22Rv1 (cell line): Measurements from ENCODE around the gene PSD2.

Experiments
- ZFX ChIP-seq: fragments of 450-650 bp; IDR thresholded peaks from 2 replicates; pipeline ENCODE4 v1.6.1; 2017; ENCODE audit warnings: antibody characterized with exemption, borderline replicate concordance
- TF ChIP-seq, protein P1 (sequence below): fragments of 450-650 bp; IDR thresholded peaks from 2 replicates; pipeline ENCODE4 v1.5.1; 2017; ENCODE audit warnings: mild to moderate bottlenecking

- TF ChIP-seq, protein P1, sequence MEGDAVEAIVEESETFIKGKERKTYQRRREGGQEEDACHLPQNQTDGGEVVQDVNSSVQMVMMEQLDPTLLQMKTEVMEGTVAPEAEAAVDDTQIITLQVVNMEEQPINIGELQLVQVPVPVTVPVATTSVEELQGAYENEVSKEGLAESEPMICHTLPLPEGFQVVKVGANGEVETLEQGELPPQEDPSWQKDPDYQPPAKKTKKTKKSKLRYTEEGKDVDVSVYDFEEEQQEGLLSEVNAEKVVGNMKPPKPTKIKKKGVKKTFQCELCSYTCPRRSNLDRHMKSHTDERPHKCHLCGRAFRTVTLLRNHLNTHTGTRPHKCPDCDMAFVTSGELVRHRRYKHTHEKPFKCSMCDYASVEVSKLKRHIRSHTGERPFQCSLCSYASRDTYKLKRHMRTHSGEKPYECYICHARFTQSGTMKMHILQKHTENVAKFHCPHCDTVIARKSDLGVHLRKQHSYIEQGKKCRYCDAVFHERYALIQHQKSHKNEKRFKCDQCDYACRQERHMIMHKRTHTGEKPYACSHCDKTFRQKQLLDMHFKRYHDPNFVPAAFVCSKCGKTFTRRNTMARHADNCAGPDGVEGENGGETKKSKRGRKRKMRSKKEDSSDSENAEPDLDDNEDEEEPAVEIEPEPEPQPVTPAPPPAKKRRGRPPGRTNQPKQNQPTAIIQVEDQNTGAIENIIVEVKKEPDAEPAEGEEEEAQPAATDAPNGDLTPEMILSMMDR = peak; percentile 11; the same call in 1 of the 2 replicates
- TF ChIP-seq ZFX = no peak
These were observed 13.1 kb downstream of the PSD2 start for GRCh38 chr5:139808481-139809330.
